SKM-1 (cell line): ENCODE results near the gene MRRF.
"Not testable (repeated sequence)": the region's sequence is repeated elsewhere in the genome, so short reads cannot be mapped to it uniquely, and the experiment has no call there.

ENCODE experiments used
- DNase-seq: peaks from one replicate; lab custom pipeline; 2025; ENCODE audit not compliant: unreplicated experiment; lab: John Stamatoyannopoulos, UW

The MRRF gene

DNA sequence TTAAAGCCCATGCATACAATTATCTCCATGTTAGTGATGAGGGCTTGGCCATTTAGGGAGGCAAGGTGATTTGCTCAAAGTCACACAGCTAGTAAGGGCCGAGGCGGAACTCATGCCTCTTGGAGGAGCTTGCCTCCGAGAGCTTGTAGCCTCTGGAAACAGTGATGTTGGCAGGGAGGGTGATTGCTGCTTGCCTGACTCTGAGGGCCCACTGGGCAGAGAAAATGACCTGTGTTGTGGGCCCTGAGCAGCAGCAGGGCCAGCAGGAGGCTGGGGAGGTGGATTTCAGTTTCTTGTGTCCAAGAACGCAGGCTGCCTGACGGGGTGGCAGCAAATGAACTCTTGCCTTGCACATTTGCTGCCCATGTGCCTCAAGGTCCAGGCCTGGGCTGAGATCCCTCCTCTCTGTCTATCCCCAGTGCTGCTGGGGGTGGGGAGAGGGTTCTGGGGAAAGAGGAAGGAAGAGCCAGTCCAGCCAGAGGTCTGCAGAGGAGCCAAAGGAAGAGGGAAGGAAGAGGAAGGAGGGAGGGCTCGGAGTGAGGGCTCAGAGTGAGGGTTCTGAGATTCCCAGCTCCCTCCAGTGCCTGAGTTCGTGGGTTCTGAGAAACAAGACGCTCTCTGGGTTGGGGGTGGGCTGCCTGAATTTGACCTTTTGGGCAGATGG lies 90.0 kb downstream of the MRRF start:
- no peak for DNase-seq

DNA sequence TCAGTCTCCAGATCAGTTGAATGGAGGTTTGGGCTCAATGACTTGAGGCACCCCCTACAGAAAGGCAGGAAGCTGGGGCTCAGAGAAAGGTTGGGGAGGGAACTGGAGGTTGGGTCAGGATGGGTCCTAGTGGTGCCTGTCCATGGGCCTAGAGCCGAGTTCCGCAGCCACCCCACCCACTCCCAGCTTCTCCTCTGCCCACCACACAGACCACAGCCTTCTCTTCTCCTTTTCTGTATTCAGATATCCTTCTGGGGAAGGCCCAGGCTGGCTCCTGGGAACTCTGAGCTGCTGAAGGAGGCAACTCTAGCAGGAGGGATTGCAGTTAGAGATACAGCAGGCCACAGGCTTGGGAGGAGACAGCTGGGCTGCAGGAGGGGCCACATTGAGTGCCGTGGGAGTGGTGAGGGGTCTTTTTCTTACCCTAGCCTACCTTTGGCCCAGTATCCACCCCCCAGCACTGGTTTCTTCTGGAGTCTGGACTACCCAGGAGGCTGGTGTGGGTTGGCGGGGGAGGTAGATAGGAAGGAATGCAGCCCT lies 90.7 kb downstream of the MRRF start:
- no peak for DNase-seq

DNA sequence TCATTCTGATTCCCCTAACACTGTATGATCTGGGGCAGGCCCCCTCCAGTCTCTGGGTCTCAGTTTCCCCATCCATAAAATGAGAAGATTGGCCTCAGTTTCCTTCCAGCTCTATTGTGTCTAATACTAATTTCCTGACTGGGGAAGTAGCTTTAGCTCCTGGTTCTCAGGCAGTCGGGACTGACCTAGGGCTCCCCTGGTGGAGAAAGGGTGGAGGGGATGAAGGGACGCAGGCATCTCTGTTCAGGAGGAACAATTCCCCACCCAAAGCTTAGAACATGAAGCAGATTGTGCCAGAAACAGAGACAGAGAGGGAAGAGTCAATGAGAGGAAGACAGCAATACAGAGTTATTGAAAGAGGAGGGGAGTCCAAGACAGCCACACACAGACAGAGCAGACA lies 91.9 kb downstream of the MRRF start:
- no peak for DNase-seq

DNA sequence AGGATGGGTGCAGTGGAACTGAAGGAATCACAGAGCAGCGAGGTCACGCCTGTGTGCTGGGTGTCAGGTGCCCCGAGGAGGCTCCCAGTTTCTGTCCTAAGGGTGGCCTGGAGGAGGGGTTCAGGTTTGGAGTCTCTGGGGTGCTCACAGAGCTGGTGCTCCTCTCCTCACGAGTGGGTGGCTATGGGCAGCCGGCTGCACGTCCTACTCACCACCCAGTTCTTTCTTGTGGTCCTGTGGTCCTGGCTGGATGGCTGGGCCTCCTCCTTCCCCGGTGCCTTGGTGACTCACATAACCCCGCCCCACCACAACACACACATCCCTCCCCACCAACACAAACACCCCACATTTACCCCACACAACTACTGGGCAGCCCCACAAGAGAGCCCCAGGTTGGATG lies 96.2 kb downstream of the MRRF start:
- no peak for DNase-seq

DNA sequence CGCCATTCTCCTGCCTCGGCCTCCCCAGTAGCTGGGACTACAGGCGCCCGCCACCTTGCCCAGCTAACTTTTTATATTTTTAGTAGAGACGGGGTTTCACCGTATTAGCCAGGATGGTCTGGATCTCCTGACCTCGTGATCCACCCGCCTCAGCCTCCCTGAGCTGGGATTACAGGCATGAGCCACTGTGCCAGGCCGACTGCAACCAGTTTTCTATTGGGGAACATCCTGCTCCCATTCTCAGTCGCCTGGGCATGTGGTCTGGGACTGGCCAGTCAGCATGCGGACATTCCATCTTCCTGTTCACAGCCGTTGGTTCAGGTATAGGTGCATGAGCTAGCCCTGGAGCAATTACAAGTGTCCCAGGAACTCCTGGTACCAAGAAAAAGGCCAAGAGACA lies 98.4 kb downstream of the MRRF start:
- DNase-seq, result not testable (repeated sequence)

DNA sequence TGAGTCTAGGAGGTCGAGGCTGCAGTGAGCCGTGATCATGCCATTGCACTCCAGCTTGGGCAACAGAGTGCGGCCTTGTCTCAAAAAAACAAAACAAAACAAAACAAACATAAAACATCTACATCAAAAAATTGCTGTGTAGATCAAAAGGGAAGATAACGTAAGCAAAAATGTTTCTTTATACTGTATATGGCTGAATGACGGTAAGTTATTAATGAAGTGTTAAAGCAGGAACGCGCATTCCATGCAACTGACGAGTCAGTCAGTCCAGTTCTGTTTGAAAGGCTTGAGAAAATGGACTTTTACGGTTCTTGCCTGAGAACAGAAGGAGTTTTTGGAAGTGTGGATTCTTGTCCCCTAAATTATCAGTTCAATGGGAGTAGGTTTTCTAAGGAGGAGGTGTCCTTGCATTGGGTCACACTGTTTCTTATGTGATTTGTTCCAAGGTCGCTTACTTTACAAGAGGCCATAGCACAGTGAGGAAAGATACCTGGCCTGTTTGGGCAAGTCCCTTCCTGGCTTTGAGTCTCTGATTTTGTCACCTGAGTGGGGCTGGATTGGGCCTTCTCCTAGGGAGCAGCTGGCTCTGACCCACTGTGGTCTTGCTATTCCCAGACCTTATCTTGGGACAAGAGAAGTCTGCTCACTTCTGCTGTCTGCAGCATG lies 99.6 kb downstream of the MRRF start:
- DNase-seq, result no peak

DNA sequence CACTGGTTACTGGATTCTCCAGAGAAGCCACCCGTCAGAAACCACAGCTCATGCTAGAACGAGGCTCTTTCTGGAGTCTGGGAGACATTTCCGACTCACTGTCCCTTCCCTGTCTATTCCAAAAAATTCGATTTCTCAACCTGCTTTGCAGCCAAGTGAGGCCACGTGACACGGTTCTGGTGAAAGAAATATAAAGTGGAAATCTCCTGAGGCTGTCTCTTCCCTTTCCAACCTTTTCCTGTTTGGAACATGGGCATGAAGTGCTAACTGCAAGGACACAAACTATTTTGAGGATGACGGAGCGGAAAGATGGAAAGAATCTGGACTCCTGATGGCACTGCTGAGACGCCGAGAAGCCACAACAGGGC lies 100.1 kb downstream of the MRRF start:
- DNase-seq, result no peak

DNA sequence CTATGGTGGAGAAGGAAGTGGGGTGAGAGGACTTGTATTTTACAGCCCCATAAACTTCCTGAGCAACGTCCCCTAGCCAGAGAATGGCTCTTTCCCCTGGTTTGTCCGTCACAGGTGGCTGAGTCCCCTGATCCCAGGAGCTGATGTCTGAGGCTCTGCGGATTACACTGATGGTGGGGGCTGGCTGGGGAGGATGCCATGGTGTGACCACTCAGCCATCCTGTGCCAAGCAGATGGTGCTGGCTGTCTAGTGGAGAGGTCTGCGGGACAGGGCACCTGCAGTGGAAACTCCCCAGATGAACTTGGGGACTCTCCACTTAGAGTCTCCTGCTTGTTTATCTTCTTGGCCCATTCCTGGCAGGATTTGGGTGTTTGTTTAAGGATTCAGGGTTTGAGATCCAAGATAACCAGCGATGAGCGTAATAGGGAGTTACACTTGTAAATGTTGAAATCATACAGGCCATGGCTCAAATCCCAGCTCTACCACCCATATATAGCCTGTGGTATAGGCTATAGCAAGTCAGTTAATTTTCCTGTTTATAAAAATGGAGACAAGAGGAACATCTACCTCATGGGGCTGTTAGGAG lies 101.5 kb downstream of the MRRF start:
- DNase-seq, result no peak

DNA sequence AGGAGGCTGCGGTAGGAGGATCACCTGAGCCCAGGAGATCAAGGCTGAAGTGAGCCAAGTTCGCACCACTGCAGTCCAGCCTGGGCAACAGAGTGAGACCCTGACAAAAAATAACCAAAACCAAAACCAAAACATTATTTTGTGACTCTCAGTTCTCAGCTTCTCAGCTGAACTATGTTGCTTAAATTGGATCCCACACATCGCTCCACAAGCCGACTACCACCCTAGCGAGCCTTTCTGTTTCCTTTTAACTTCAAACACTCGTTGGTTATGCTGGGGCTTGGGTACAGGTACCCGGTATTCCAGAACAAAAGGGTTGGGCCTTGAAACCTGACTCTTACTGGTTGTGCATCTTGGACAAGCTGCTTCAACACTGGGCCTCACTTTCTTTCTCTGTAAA lies 102.4 kb downstream of the MRRF start:
- DNase-seq, result no peak

DNA sequence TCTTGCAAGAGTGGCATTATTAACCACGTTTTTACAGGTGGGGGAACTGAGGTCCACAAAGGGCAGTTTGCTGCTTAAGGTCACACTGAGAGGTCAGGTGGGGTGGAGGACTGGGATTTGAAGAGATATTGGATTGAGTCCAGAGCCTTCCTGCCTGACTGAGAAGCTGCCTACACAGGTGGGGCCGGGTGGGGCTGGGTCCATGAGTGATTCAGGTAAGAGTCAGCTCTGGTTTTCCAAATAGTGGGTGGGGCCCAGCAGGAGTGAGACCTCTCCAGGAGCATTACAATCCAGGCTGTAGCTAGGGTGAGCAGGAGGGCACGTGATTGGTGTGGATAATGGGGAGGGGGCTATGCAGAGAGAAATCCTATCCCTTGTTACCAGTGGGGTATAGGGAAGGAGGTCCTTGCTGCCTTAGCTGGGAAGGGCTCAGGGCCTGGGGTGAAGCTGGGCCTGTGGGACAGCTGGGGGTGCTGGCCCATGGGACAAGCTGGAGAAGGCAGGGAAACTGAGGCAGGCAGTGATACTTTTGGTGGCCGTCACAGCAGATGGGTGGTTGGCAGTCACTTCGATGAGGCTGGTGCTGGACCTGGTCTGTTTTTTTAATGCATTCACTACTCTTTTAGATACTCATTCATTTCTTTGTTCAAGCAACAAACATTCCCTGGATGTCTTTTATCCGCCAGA lies 103.2 kb downstream of the MRRF start:
- DNase-seq, result no peak

DNA sequence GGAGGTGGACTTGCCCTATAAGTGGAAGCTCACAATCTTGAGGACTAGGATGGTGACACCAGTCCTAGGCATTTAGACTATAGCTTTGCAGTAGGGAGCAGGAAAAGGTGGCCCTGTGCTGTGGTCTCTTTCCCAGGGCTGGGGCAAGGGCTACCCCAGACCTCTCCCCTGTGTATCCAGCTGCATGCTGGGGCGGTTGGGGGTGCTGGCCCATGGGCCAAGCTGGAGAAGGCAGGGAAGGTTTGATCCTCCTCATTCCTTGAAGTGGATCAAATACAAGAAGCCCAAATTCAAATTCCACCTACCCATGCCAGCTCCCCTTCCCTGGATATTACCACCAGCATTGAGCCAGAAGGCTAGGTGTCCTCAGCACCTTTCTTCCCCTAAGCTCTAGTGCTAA lies 104.0 kb downstream of the MRRF start:
- no peak for DNase-seq

DNA sequence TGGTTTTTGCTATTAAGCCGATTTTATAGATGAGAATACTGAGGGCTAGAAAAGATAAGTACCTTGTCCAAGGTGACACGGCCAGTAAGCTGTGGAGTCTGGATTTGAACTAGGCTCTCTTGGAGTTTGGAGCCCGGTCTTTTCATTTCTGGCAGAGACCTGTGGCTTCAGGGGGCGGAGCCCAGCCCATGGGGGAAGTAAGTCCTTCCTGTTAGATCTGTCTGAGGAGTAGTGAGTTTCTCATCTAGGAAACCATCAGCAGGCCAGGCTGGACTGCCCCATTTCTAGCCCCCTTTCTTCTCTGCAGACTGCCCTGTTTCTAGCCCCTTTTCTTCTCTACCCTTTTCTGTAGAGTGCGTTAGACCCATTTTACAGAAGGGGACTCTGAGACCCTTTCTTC lies 105.6 kb downstream of the MRRF start:
- DNase-seq, result peak; percentile 66

DNA sequence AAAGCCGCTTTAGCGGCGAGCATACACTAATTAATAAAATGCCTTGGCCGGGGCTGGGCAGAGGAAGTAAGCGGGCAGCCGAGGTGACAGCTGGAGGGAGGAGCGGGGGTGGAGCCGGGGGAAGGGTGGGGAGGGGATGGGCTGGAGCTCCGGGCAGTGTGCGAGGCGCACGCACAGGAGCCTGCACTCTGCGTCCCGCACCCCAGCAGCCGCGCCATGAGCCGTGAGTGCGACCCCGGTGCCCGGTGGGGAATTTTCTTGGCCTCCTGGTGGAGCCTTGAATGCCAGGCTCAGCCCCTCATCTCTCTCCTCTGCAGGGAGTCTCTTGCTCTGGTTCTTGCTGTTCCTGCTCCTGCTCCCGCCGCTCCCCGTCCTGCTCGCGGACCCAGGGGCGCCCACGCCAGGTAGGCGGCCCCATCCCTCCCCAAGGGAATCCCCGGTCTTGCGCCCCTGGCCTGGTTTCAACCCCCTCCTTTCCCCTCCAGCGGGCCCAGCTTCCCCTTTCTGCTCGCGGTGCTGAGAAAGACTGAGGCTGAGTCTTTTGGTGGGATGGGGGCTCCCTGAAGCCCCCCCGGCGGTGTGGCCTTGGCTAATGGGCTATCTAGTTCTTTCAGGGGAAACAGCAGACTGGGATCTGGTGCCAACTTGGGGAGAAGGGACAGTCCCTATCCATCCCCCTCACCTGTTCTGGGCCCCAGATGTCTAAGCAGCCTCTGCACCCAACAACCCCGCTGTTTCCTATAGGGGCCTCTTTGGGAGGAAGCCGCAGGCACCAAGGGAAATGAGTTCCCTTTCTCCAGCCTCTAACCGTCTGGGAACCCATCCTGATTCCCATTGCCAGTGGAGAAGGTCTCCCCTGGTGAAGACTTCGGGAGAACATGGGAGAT lies 106.4 kb downstream of the MRRF start, which contains the start of gene PTGS1:
PTGS1 (plus strand) TSS at position 156 of the 887 bp plus-strand sequence; CDS start at position 217, 61 bp downstream.
- DNase-seq, result peak; percentile 63

DNA sequence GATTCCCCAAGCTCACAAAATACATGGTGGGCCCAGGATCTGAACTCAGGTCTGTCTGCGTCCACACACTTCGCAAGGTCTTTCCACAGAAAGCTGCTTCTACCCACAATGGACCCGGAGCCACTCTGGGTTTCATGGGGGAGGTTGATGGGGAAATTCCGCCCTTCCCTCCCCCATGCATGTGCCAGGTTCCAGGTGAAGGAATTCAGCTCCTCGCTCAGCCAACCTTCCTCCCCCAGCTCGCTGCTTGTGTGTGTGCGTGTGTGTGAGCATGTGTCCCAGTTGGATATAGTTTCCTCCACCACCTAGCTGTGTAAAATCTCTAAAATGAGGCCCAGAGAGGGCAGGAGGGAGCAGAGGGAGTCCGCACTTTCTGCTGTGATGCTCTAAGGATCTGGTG lies 107.2 kb downstream of the MRRF start:
- no peak for DNase-seq

DNA sequence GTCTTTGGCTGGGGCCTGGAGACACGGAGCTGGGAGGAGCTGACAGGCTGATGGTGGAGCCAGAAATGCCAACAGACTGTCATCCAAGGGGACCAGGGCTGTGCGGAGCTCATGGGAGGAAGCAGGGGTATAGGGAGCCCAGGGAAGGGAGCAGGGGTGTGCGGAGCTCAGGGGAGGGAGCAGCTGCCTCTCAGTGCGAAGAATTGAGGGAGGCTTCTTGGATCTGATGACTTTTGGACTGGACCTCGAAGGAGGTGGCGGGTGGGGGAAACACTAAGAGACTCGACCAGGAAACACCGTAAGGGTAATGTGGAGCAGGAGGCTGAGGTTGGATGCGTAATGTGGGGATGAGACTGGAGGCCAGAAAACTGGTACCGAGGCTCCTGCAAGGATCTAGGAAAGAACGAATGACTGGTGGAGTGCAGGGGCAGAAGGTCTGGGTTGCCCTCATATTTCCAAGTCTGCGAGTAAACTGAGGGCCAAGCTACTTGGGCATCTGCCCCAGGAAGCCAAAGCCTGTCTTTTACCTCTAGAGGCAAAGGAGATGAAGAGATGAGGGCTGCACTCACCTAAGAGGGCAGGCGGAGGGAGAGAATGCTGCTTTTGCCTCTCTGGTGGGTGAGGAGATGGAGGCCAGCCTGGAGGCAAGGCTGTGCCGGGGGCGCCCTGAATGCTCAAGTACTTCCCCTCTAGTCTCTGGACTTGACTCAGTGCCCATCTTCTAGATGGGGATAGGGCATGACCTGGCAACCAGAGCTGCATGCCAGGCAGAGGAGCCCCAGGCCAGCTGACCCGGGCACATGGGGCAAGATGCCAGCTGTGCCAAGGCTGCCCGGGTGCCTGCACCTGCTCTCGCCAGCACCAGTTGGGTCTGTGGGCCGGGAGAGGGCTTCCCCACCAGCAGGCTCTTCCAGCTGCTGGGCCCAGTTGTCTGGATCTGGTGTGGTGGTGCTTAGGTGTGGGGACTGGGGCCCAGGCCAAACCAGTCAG lies 108.5 kb downstream of the MRRF start:
- DNase-seq, result no peak

DNA sequence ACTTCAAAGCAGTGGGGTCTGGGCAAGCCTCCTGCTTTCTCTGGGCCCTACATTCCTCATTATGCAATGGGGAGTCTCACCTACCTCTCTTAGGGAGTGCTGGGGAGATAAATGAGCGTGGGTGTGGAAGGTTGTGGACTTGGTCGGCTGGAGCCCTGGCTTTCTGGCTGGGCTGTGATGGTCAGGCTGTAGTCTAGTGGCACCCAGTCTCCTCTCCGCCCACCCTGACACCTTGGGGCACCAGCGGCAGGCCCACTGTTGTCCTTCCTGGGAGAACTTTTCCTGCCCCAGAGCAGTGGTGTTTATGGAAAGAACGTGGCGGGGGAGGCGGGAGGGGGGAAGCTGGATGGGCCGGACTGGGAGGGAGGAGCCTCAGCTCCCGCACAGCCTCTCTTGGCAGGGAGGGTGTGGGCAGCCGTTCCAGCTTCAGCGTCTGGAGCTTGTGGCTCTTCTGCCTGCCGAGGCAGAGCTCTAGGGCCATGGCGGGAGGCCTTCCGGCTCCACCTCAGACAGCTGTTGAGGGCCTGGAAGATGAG lies 110.3 kb downstream of the MRRF start:
- no peak for DNase-seq

DNA sequence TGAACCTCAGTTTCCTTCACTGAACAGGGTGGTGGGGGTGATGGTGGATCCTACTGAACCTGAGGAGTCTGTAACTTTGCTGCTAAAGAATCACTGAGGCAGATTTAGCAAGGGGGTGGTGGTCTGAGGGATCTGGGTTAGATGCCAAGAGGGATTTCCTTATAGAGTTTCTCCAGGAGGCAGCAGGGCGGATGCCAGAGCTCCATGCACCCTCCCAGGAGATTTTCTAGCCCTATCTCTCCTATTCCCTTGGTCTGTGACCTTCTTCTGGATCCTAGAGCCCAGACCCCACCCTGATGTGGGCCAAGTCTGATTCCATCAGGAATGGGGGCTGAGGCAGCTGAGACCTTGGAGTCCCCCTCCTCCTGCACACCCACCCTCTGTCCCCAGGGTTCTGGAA lies 112.1 kb downstream of the MRRF start:
- DNase-seq, result no peak

DNA sequence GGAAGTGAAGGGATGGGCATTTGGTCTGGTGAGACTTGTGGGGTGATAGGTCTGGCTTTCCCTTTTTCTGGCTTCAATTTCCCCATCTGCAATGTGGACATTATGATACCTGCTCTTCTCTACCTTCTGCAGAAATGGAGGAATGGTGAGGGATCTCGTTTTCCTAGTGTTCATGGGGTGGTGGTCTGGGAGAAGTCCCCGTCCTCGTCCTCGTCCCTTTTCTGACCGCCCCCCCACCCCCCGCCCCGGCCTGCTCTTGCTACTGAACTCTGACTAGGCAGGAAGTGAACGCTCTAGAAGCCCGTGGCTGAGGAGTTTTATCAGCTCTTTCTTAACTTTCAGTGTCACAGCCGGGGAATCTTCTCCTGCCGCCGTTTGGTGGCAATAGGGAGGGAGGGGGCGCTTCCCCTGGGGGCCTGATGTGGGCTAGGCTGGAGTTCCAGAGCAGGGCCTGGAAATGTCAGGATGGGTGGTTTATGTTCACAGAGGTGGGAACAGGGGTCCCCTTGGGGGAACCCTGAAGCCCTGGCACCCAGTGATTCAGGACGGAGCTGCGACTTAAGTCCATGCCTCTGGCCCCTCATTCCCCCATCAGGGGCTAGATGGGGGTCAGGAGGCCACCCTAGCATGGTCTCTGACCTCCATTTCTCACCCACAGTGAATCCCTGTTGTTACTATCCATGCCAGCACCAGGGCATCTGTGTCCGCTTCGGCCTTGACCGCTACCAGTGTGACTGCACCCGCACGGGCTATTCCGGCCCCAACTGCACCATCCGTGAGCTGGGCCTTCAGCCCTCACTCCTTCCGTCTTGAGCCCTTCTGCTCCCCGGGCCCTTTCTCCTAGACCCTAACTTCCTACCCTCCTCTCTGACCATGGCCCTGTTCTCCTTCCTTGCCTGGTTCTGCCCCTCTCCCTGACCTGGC lies 112.8 kb downstream of the MRRF start:
- DNase-seq, result no peak
